Measurements from ENCODE around the gene PARD6B.
"Not testable (repeated sequence)": the region's sequence is repeated elsewhere in the genome, so short reads cannot be mapped to it uniquely, and the experiment has no call there.

Gene PARD6B

GRCh38 chr20:50731055-50731929 lies at the start of gene PARD6B:
PARD6B (plus strand) TSS chr20:50731580; CDS start chr20:50731787, 207 bp downstream.
- in situ Hi-C loops (cut with HindIII; ENCODE audit: low pct_ligation_motif_present, low pct_unique_long_range_greater_than_20kb, low sequenced_read_pairs) = no loop called here
- peak; percentile 97 for DNase-seq

- in situ Hi-C loops (cut with HindIII; ENCODE audit: low pct_ligation_motif_present, low pct_unique_long_range_greater_than_20kb, low sequenced_read_pairs) = no loop called here
Measured at GRCh38 chr20:50682065-50682464, 49.3 kb upstream of the PARD6B start.

GRCh38 chr20:50682947-50683530 lies 48.3 kb upstream of the PARD6B start:
- in situ Hi-C loops (cut with HindIII; ENCODE audit: low pct_ligation_motif_present, low pct_unique_long_range_greater_than_20kb, low sequenced_read_pairs) = no loop called here
- no peak for DNase-seq

More at GRCh38 chr20:50682065-50682464, 49.3 kb upstream of the PARD6B start:
- DNase-seq = no peak

GRCh38 chr20:50683570-50683969 lies 47.8 kb upstream of the PARD6B start:
- DNase-seq = no peak
- in situ Hi-C loops (cut with HindIII; ENCODE audit: low pct_ligation_motif_present, low pct_unique_long_range_greater_than_20kb, low sequenced_read_pairs) = no loop called here

GRCh38 chr20:50686821-50687220 lies 44.6 kb upstream of the PARD6B start:
- in situ Hi-C loops (cut with HindIII; ENCODE audit: low pct_ligation_motif_present, low pct_unique_long_range_greater_than_20kb, low sequenced_read_pairs) = no loop called here
- DNase-seq = no peak

- no peak for DNase-seq
- in situ Hi-C loops (cut with HindIII; ENCODE audit: low pct_ligation_motif_present, low pct_unique_long_range_greater_than_20kb, low sequenced_read_pairs) = no loop called here
Measured at GRCh38 chr20:50688256-50688975, 43.0 kb upstream of the PARD6B start.

GRCh38 chr20:50689864-50690649 lies 41.3 kb upstream of the PARD6B start:
- DNase-seq = no peak
- in situ Hi-C loops (cut with HindIII; ENCODE audit: low pct_ligation_motif_present, low pct_unique_long_range_greater_than_20kb, low sequenced_read_pairs) = no loop called here

GRCh38 chr20:50690650-50691572 lies 40.5 kb upstream of the PARD6B start, which contains the start of gene RIPOR3:
RIPOR3 (minus strand) TSS chr20:50691542; CDS start chr20:50691128, 414 bp downstream.
- DNase-seq = no peak
- in situ Hi-C loops (cut with HindIII; ENCODE audit: low pct_ligation_motif_present, low pct_unique_long_range_greater_than_20kb, low sequenced_read_pairs) = no loop called here

- DNase-seq = no peak
- in situ Hi-C loops (cut with HindIII; ENCODE audit: low pct_ligation_motif_present, low pct_unique_long_range_greater_than_20kb, low sequenced_read_pairs) = no loop called here
Measured at GRCh38 chr20:50691573-50692551, 39.5 kb upstream of the PARD6B start.

GRCh38 chr20:50692552-50692933 lies 38.8 kb upstream of the PARD6B start:
- no peak for DNase-seq
- in situ Hi-C loops (cut with HindIII; ENCODE audit: low pct_ligation_motif_present, low pct_unique_long_range_greater_than_20kb, low sequenced_read_pairs) = no loop called here

- DNase-seq = no peak
- in situ Hi-C loops (cut with HindIII; ENCODE audit: low pct_ligation_motif_present, low pct_unique_long_range_greater_than_20kb, low sequenced_read_pairs) = no loop called here
Measured at GRCh38 chr20:50693001-50693400, 38.4 kb upstream of the PARD6B start.

- in situ Hi-C loops (cut with HindIII; ENCODE audit: low pct_ligation_motif_present, low pct_unique_long_range_greater_than_20kb, low sequenced_read_pairs) = no loop called here
Measured at GRCh38 chr20:50694379-50695134, 36.8 kb upstream of the PARD6B start.

GRCh38 chr20:50695135-50695872 lies 36.1 kb upstream of the PARD6B start:
- in situ Hi-C loops (cut with HindIII; ENCODE audit: low pct_ligation_motif_present, low pct_unique_long_range_greater_than_20kb, low sequenced_read_pairs) = no loop called here
- no peak for DNase-seq

More at GRCh38 chr20:50694379-50695134, 36.8 kb upstream of the PARD6B start:
- no peak for DNase-seq

- DNase-seq; in situ Hi-C loops (cut with HindIII; ENCODE audit: low pct_ligation_motif_present, low pct_unique_long_range_greater_than_20kb, low sequenced_read_pairs): not testable (repeated sequence)
Measured at GRCh38 chr20:50698255-50698654, 33.1 kb upstream of the PARD6B start.

- DNase-seq = no peak
- in situ Hi-C loops (cut with HindIII; ENCODE audit: low pct_ligation_motif_present, low pct_unique_long_range_greater_than_20kb, low sequenced_read_pairs) = no loop called here
Measured at GRCh38 chr20:50699688-50700087, 31.7 kb upstream of the PARD6B start.

Measured in ACHN (cell line).